Right atrium auricular region (tissue), 2 donors: Measurements from ENCODE around the gene SH3BP4. TPM values are rescaled to one million over a fixed set of nuclear protein-coding genes. Genes with fewer than 3 reads are reported as not detected.
A peak's percentile ranks its signal among the peaks of the same experiment; 100 is the strongest.

Experiments used
- DNase-seq: peaks from one replicate; pipeline ENCODE4 v3.0.0-alpha.2; 2019; ENCODE audit warnings: low spot score
- H3K27ac ChIP-seq, 2 donors: fragments of 200-600 bp; sonication (generic); 1 replicate in 1 of 2; 2 replicates in 1 of 2; pipeline ENCODE4 v1.5.1; 2016 to 2019
- H3K27me3 ChIP-seq, 2 donors: fragments of 200-600 bp; sonication (generic); one replicate each; pipeline versions ENCODE4 v1.5.1 to v1.6.0; 2017 to 2019
- H3K36me3 ChIP-seq: fragments of 200-600 bp; sonication (generic); one replicate; pipeline ENCODE4 v1.5.1; 2016
- H3K4me1 ChIP-seq, 2 donors: fragments of 200-600 bp; sonication (generic); one replicate each; pipeline versions ENCODE4 v1.5.1 to v1.6.0; 2017 to 2019
- H3K4me3 ChIP-seq, 2 donors: fragments of 200-600 bp; sonication (generic); 1 replicate in 1 of 2; 2 replicates in 1 of 2; pipeline ENCODE4 v1.5.1; 2017 to 2019; ENCODE audit warnings: mild to moderate bottlenecking in 1 of 2, moderate library complexity in 1 of 2
- H3K9me3 ChIP-seq, 2 donors: fragments of 200-600 bp; sonication (generic); one replicate each; pipeline ENCODE4 v1.5.1; 2019
- total RNA-seq, 2 donors: library from RNA; depleted of rRNA; stranded (reverse); fragments of >200 nt; gene quantifications; one replicate each; pipeline ENCODE4 v1.1.0, GENCODE V29; 2016
- TF ChIP-seq, protein P1 (sequence below), 2 donors: fragments of 200-600 bp; sonication (generic); IDR thresholded peaks; one replicate each; pipeline ENCODE4 v1.5.1; 2019; ENCODE audit warnings: antibody characterized with exemption in 2 of 2

Gene SH3BP4
- total RNA-seq, 2 donors from 2014 or later, result 27.2 to 34.5 TPM

DNA sequence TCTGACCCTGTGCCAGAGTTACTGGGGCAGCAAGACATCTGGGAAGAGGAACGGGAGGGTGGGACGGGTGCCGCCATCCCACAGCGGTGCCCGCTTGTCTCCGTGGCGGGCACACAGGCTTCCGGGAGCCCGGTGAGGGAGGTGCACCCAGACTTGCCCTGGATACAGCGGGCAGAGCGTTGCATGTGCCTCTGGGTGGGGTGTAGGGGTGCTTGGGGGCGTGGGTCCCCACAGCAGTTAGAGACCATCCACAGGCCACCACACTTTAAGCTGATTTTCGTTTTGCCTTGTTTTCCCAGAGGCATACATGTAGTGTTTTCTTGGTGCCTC lies 45.1 kb downstream of the SH3BP4 start:
- Histone ChIP-seq H3K4me1 (peaks cover 0 to 79% of the 10 kb centered on the region in 2 donors), H3K36me3 (no peaks in the 10 kb centered on the region), H3K9me3 (no peaks in the 10 kb centered on the region), H3K4me3 (no peak overlapping the region), H3K27me3 (no peaks in the 10 kb centered on the region), H3K27ac (peak overlapping the region in 1 of 2 donors; percentile 46)
- TF ChIP-seq, protein P1, sequence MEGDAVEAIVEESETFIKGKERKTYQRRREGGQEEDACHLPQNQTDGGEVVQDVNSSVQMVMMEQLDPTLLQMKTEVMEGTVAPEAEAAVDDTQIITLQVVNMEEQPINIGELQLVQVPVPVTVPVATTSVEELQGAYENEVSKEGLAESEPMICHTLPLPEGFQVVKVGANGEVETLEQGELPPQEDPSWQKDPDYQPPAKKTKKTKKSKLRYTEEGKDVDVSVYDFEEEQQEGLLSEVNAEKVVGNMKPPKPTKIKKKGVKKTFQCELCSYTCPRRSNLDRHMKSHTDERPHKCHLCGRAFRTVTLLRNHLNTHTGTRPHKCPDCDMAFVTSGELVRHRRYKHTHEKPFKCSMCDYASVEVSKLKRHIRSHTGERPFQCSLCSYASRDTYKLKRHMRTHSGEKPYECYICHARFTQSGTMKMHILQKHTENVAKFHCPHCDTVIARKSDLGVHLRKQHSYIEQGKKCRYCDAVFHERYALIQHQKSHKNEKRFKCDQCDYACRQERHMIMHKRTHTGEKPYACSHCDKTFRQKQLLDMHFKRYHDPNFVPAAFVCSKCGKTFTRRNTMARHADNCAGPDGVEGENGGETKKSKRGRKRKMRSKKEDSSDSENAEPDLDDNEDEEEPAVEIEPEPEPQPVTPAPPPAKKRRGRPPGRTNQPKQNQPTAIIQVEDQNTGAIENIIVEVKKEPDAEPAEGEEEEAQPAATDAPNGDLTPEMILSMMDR (IDR thresholded peaks at IDR 0.05), result no peak
- DNase-seq, result no peak

DNA sequence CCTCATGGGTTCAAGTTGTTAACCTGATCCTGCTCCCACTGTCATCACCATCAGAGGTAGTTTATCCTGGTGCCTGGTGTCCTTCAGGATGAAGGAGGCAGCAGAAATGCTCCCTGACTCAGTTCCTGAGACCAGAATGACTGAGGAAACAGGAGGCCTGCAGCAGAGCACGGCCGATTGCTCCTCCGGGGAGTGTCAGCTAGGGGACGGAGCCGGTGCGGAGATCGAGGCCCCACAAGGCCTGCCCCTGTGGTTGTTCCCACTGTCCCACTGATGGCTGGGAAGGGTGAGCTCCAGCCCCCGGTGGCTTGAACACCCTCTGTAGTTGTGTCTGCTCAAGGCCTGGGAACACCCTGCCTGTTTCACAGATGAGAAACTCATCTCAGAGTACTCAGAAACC lies 45.6 kb downstream of the SH3BP4 start:
- H3K4me3 ChIP-seq, result no peak overlapping the region
- H3K4me1 ChIP-seq, result peaks cover 0 to 74% of the 10 kb centered on the region in 2 donors
- H3K36me3 ChIP-seq, result no peaks in the 10 kb centered on the region
- TF ChIP-seq, protein P1 (IDR thresholded peaks at IDR 0.05), result no peak
- H3K27me3 ChIP-seq, result no peaks in the 10 kb centered on the region
- no peak for DNase-seq
- H3K27ac ChIP-seq, result no peak overlapping the region
- H3K9me3 ChIP-seq, result no peaks in the 10 kb centered on the region

DNA sequence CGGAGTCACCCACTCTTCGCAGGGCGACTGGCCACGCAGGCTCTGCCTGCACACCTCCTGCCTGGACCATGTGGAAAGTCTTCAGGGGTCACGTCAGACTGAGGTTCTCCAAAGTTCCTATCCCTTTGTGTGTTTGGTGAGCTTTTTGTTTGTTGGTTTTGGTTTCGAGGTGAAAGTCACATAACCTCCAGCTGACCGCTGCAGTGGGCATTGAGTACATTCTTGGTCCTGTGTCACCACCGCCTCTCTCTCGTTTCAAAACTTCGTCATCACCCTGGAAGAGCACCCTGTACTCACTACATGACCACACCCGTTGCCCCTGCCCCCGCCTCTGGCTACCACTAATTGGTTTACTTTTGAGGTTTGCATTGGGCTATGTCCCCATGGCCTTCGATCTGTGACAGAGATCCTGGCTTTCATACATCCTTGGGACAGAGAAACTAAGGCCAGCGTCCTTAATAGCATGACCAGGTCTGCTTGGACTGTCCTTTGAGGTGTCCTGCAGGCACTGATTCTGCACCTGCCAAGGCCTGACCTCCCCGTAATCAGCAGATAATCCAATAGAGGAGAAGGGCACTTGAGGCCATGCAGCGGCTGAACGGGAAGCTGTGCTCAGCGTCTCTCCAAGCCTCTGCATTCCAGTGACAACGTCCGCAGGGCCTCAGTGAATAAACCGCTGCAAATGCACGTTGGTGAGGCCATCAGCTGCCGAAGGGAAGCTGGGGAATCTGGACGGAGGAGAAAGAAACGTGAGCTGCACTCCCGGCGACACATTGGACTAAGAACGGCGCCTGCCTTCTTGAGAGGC lies 46.8 kb downstream of the SH3BP4 start:
- no peaks in the 10 kb centered on the region for H3K36me3 ChIP-seq
- peaks cover 0 to 62% of the 10 kb centered on the region in 2 donors for H3K4me1 ChIP-seq
- H3K27ac ChIP-seq, result peak overlapping the region in 1 of 2 donors; percentile 49
- no peak for DNase-seq
- TF ChIP-seq, protein P1 (IDR thresholded peaks at IDR 0.05), result no peak
- no peaks in the 10 kb centered on the region for H3K27me3 ChIP-seq
- no peak overlapping the region for H3K4me3 ChIP-seq
- H3K9me3 ChIP-seq, result no peaks in the 10 kb centered on the region

DNA sequence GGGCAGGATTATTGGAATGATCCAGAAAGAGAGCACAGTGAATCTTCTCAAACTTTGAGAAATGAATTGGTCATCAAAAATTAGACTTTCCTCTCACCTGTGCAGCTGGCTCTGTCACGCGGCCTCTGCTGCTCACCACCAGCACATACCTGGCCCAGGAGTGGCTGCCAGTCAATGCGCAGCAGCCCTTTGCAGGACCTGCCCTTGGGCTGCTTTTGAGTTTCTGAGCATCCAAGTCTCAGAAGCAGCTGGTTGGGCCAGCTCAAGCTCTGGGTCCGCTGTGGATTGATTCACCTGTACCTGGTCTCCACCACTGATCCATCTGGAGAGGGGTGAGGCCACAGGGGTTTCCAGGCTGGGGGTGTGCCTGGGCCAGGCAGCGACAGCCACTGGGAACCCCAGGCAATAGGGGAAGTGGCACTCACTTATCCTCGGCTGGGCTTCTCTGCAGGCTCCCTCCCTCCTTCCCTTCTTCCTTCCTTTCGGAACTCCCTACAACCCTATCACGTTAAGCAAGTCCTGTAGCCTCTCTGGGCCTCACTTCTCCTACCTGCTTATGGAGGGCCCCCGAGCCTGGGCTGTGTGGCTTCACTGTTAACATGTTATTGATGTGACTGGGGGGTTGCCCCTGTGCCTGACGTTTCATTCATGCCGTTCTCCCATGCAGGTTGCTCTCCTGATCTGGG lies 48.1 kb downstream of the SH3BP4 start:
- TF ChIP-seq, protein P1 (IDR thresholded peaks at IDR 0.05), result no peak
- Histone ChIP-seq H3K4me1 (peaks cover 0 to 52% of the 10 kb centered on the region in 2 donors), H3K27me3 (no peaks in the 10 kb centered on the region), H3K9me3 (no peaks in the 10 kb centered on the region), H3K4me3 (no peak overlapping the region), H3K36me3 (no peaks in the 10 kb centered on the region), H3K27ac (peak overlapping the region in 1 of 2 donors; percentile 49)
- DNase-seq, result no peak

DNA sequence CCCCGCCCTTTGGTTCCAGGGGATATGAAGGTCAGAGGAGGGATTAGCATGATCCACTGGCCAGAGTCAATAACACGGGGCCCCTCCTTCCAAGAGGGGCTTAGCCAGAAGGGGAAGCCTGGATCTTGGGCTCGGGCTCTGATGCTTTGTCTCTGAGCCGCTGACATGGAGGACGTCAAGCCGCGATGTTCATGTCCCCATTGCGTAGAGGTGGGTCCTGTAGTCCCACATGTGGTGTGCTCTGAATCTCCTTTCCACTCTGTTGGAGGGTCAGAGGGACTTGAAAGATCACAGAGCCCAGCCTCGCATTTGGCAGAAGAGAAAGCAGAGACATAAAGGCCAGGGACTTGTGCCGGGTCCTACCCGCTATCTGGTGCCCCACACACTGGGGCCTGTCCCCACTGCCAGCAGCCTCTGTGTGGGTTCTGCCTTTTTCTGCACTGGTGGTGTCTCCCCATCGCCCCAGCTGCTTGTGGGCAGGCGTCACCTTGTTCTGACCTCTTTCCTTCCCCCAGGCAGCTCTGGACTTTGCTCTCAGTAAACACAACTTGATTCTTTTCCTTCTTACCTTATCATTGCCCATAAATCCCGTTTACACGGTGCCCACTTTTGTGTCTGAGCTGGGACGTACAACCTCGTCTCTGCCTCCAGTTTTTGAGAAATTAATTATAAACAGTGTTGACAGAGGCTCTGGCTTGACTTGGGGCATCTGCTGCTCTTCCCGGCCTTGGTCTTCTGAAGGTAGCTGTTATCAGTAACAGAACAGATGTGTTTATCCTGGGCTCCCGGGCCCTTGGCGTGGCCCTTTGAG lies 48.8 kb downstream of the SH3BP4 start:
- H3K4me1 ChIP-seq, result peaks cover 0 to 52% of the 10 kb centered on the region in 2 donors
- no peak for DNase-seq
- H3K27ac ChIP-seq, result peak overlapping the region in 1 of 2 donors; percentile 7

More for the DNA sequence above, 48.8 kb downstream of the SH3BP4 start:
- TF ChIP-seq, protein P1 (IDR thresholded peaks at IDR 0.05), result no peak
- H3K36me3 ChIP-seq, result no peaks in the 10 kb centered on the region
- H3K27me3 ChIP-seq, result no peaks in the 10 kb centered on the region
- H3K9me3 ChIP-seq, result no peaks in the 10 kb centered on the region
- H3K4me3 ChIP-seq, result no peak overlapping the region
